Measurements from ENCODE around the gene TRPV3. TPM values are rescaled to one million over a fixed set of nuclear protein-coding genes. Genes with fewer than 3 reads are reported as not detected.

TRPV3 gene
- total and polyA plus RNA-seq, 4 donors, result 0.04 to 0.38 (median 0.26) TPM

GRCh38 chr17:3575511-3575910 lies 17.9 kb upstream of the TRPV3 start:
- H3K36me3 ChIP-seq (ENCODE audit: control insufficient read depth in 4 of 4, insufficient read depth in 3 of 4, low read depth in 1 of 4, low read length in 3 of 4), result peaks cover 7 to 66% (median 27%) of the 10 kb centered on the region in 4 donors
- WGBS, result 78% methylated on average over 5 of the region's 5 CpGs

GRCh38 chr17:3574231-3574630 lies 16.6 kb upstream of the TRPV3 start:
- no peak overlapping the region for H3K9ac ChIP-seq (ENCODE audit: low read depth in 1 of 2, low read length in 2 of 2)
- H3K4me3 ChIP-seq (ENCODE audit: low read depth in 1 of 3, low read length in 3 of 3), result no peak overlapping the region
- 95% methylated on average over 7 of the region's 7 CpGs for WGBS
- no peak for TF ChIP-seq ATF3 (IDR thresholded peaks at IDR 0.05)
- TF ChIP-seq NR2F2 (IDR thresholded peaks at IDR 0.05), result no peak
- TF ChIP-seq SP1 (IDR thresholded peaks at IDR 0.05), result no peak
- no peak for TF ChIP-seq RAD21 (IDR thresholded peaks at IDR 0.05)
- no peak for TF ChIP-seq EGR1 (IDR thresholded peaks at IDR 0.05; ENCODE audit: low read depth in 2 of 2)
- no peak for TF ChIP-seq YY1 (IDR thresholded peaks at IDR 0.05)
- no peak for TF ChIP-seq RXRA (IDR thresholded peaks at IDR 0.05)
- no peaks in the 10 kb centered on the region for H3K9me3 ChIP-seq (ENCODE audit: control insufficient read depth in 4 of 4, low read length in 3 of 4)
- peaks cover 9 to 60% (median 26%) of the 10 kb centered on the region in 4 donors for H3K36me3 ChIP-seq (ENCODE audit: control insufficient read depth in 4 of 4, insufficient read depth in 3 of 4, low read depth in 1 of 4, low read length in 3 of 4)
- H3K27ac ChIP-seq (ENCODE audit: low read depth in 1 of 2, low read length in 2 of 2), result no peak overlapping the region
- no peaks in the 10 kb centered on the region for H3K4me1 ChIP-seq (ENCODE audit: control insufficient read depth in 4 of 4, insufficient read depth in 4 of 4, low read length in 3 of 4)
- DNase-seq (ENCODE audit: low spot score), result no peak
- no peaks in the 10 kb centered on the region for H3K27me3 ChIP-seq (ENCODE audit: control insufficient read depth in 4 of 4, insufficient read depth in 4 of 4, low read length in 3 of 4)

More at GRCh38 chr17:3575511-3575910, 17.9 kb upstream of the TRPV3 start:
- DNase-seq (ENCODE audit: low spot score), result no peak
- no peaks in the 10 kb centered on the region for H3K4me1 ChIP-seq (ENCODE audit: control insufficient read depth in 4 of 4, insufficient read depth in 4 of 4, low read length in 3 of 4)
- H3K27me3 ChIP-seq (ENCODE audit: control insufficient read depth in 4 of 4, insufficient read depth in 4 of 4, low read length in 3 of 4), result no peaks in the 10 kb centered on the region
- H3K4me3 ChIP-seq (ENCODE audit: low read depth in 1 of 3, low read length in 3 of 3), result no peak overlapping the region
- H3K9me3 ChIP-seq (ENCODE audit: control insufficient read depth in 4 of 4, low read length in 3 of 4), result no peaks in the 10 kb centered on the region
- H3K9ac ChIP-seq (ENCODE audit: low read depth in 1 of 2, low read length in 2 of 2), result no peak overlapping the region
- TF ChIP-seq ZBTB33 (IDR thresholded peaks at IDR 0.05) (no peak), TAF1 (conservative IDR thresholded peaks at IDR 0.05) (no peak), SP1 (IDR thresholded peaks at IDR 0.05) (no peak)
- no peak overlapping the region for H3K27ac ChIP-seq (ENCODE audit: low read depth in 1 of 2, low read length in 2 of 2)

- Histone ChIP-seq H3K27ac (ENCODE audit: low read depth in 1 of 2, low read length in 2 of 2) (no peak overlapping the region), H3K9me3 (ENCODE audit: control insufficient read depth in 4 of 4, low read length in 3 of 4) (no peaks in the 10 kb centered on the region), H3K27me3 (ENCODE audit: control insufficient read depth in 4 of 4, insufficient read depth in 4 of 4, low read length in 3 of 4) (no peaks in the 10 kb centered on the region), H3K4me1 (ENCODE audit: control insufficient read depth in 4 of 4, insufficient read depth in 4 of 4, low read length in 3 of 4) (no peaks in the 10 kb centered on the region), H3K9ac (ENCODE audit: low read depth in 1 of 2, low read length in 2 of 2) (no peak overlapping the region), H3K36me3 (ENCODE audit: control insufficient read depth in 4 of 4, insufficient read depth in 3 of 4, low read depth in 1 of 4, low read length in 3 of 4) (peaks cover 7 to 59% (median 22%) of the 10 kb centered on the region in 4 donors), H3K4me3 (ENCODE audit: low read depth in 1 of 3, low read length in 3 of 3) (no peak overlapping the region)
- WGBS, result 94% methylated on average over 22 of the region's 22 CpGs
- TF ChIP-seq FOXA2 (IDR thresholded peaks at IDR 0.05), result no peak
- no peak for TF ChIP-seq RXRA (IDR thresholded peaks at IDR 0.05)
- no peak for TF ChIP-seq MAX (IDR thresholded peaks at IDR 0.05)
- no peak for TF ChIP-seq HNF4A (conservative IDR thresholded peaks at IDR 0.05)
- no peak for DNase-seq (ENCODE audit: low spot score)
Measured at GRCh38 chr17:3573246-3574100, 15.9 kb upstream of the TRPV3 start.
